DND-41 (cell line): ENCODE data around the gene MRPL54.

ENCODE experiments used
- EZH2 ChIP-seq: IDR thresholded peaks from 3 replicates; pipeline ENCODE4 v1.6.1; 2012; ENCODE audit warnings: borderline replicate concordance, low read depth, mild to moderate bottlenecking, moderate library complexity, low read length, inconsistent platforms; ENCODE audit not compliant: severe bottlenecking
- TF ChIP-seq, protein P1 (sequence below): IDR thresholded peaks from 2 replicates; pipeline ENCODE4 v1.5.1; 2012; ENCODE audit warnings: borderline replicate concordance, low read length, moderate library complexity, mild to moderate bottlenecking; ENCODE audit not compliant: poor library complexity, severe bottlenecking; ENCODE audit errors: extremely low read depth

DNA sequence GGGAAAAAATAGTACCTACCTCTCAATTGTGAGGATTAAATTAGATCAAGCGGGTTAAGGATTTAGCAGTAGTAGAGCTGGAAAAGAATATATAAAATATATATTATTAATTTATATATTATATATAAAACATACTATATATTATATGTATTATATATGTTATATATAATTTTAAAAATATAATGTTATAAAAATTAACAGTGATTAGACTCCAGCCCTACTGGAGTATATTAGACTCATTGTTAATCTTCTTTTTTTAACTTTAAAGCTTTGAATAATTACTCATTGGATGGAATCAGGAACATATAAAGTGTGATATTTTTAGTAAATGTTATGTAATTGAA, 380 bp upstream of the MRPL54 start:
- TF ChIP-seq, protein P1, sequence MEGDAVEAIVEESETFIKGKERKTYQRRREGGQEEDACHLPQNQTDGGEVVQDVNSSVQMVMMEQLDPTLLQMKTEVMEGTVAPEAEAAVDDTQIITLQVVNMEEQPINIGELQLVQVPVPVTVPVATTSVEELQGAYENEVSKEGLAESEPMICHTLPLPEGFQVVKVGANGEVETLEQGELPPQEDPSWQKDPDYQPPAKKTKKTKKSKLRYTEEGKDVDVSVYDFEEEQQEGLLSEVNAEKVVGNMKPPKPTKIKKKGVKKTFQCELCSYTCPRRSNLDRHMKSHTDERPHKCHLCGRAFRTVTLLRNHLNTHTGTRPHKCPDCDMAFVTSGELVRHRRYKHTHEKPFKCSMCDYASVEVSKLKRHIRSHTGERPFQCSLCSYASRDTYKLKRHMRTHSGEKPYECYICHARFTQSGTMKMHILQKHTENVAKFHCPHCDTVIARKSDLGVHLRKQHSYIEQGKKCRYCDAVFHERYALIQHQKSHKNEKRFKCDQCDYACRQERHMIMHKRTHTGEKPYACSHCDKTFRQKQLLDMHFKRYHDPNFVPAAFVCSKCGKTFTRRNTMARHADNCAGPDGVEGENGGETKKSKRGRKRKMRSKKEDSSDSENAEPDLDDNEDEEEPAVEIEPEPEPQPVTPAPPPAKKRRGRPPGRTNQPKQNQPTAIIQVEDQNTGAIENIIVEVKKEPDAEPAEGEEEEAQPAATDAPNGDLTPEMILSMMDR: no peak
- TF ChIP-seq EZH2: no peak
